OCI-LY1 (cell line): ENCODE results near the gene FUT4.

ENCODE experiments used
- EZH2 ChIP-seq: fragments of 200-600 bp; sonication (generic), shearing (Covaris generic); IDR thresholded peaks from 2 replicates; pipeline ENCODE4 v1.8.0; 2017; ENCODE audit warnings: borderline replicate concordance, mixed run types, mild to moderate bottlenecking, antibody characterized with exemption, low read length, moderate library complexity, mixed read lengths
- TF ChIP-seq, protein P1 (sequence below): fragments of 200-600 bp; sonication (generic), shearing (Covaris generic); IDR thresholded peaks from 2 replicates; pipeline ENCODE4 v1.5.1; 2017; ENCODE audit warnings: mild to moderate bottlenecking, antibody characterized with exemption, low read length, moderate library complexity, mixed read lengths

DNA sequence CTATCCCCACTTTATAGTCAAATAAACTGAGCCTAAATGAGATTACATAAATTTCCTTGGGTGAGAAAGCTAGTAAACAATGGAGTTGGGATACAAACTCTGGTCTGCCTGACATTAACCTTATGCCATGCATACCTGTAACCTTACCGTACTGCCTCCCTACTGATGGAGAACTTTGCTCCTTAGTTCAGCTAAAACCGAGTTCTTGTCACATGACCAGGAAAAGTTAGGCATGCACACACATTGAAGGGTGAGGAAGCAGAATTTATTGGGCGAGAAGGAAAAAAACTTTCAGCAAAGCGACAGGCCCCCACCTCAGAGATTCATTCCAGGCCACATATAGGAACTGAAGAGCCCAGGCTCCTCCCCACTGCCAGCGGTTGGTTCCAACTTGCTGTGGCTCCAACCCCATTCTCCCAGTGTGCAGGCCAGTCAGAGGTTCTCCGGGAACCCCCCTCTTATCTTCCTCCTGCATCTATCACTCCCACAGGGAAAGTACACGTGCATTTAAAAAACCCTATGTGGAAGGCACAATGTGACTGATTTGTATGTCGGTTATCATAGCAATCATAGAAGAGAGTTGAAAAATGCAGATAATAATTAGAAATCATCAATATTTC, 20.2 kb downstream of the FUT4 start:
- TF ChIP-seq, protein P1, sequence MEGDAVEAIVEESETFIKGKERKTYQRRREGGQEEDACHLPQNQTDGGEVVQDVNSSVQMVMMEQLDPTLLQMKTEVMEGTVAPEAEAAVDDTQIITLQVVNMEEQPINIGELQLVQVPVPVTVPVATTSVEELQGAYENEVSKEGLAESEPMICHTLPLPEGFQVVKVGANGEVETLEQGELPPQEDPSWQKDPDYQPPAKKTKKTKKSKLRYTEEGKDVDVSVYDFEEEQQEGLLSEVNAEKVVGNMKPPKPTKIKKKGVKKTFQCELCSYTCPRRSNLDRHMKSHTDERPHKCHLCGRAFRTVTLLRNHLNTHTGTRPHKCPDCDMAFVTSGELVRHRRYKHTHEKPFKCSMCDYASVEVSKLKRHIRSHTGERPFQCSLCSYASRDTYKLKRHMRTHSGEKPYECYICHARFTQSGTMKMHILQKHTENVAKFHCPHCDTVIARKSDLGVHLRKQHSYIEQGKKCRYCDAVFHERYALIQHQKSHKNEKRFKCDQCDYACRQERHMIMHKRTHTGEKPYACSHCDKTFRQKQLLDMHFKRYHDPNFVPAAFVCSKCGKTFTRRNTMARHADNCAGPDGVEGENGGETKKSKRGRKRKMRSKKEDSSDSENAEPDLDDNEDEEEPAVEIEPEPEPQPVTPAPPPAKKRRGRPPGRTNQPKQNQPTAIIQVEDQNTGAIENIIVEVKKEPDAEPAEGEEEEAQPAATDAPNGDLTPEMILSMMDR: no peak
- TF ChIP-seq EZH2: no peak
